Activated CD4-positive, alpha-beta T cell treated with anti-CD3 and anti-CD28 coated beads, Interleukin-2, amount 10 ng/mL, durations not matched to agents 24 days and 14 days (primary cell): ENCODE measurements around the gene TNFAIP8L3. TPM values are rescaled to one million over a fixed set of nuclear protein-coding genes. Genes with fewer than 3 reads are reported as not detected.
"Not testable (repeated sequence)": the region's sequence is repeated elsewhere in the genome, so short reads cannot be mapped to it uniquely, and the experiment has no call there.

Source experiments
- DNase-seq: peaks from one replicate; pipeline ENCODE4 v3.0.0; 2022
- H3K27ac Mint-ChIP-seq: one replicate; pipeline ENCODE4 v1.8.0; 2022; ENCODE audit warnings: mild to moderate bottlenecking, mixed read lengths
- H3K27me3 Mint-ChIP-seq: one replicate; pipeline ENCODE4 v1.8.0; 2022; ENCODE audit warnings: mixed read lengths
- H3K36me3 Mint-ChIP-seq: one replicate; pipeline ENCODE4 v1.8.0; 2022; ENCODE audit warnings: low read depth, mild to moderate bottlenecking, mixed read lengths
- H3K4me1 Mint-ChIP-seq: one replicate; pipeline ENCODE4 v1.8.0; 2021; ENCODE audit warnings: mixed read lengths
- H3K4me3 Mint-ChIP-seq: one replicate; pipeline ENCODE4 v1.8.0; 2022; ENCODE audit warnings: mild to moderate bottlenecking, moderate library complexity, mixed read lengths
- H3K9me3 Mint-ChIP-seq: one replicate; pipeline ENCODE4 v1.8.0; 2021; ENCODE audit warnings: mixed read lengths
- intact Hi-C: fragments of 100-400 bp; cut with micrococcal nuclease; formaldehyde crosslinking; loops from one replicate; pipeline ENCODE4 v1.15.1; 2023
- total RNA-seq: library from RNA; stranded (reverse); gene quantifications from 2 replicates; pipeline ENCODE4 v1.2.3, GENCODE V29; 2022

TNFAIP8L3 gene
- 0.52 and 0.77 TPM in 2 replicates for total RNA-seq

DNA sequence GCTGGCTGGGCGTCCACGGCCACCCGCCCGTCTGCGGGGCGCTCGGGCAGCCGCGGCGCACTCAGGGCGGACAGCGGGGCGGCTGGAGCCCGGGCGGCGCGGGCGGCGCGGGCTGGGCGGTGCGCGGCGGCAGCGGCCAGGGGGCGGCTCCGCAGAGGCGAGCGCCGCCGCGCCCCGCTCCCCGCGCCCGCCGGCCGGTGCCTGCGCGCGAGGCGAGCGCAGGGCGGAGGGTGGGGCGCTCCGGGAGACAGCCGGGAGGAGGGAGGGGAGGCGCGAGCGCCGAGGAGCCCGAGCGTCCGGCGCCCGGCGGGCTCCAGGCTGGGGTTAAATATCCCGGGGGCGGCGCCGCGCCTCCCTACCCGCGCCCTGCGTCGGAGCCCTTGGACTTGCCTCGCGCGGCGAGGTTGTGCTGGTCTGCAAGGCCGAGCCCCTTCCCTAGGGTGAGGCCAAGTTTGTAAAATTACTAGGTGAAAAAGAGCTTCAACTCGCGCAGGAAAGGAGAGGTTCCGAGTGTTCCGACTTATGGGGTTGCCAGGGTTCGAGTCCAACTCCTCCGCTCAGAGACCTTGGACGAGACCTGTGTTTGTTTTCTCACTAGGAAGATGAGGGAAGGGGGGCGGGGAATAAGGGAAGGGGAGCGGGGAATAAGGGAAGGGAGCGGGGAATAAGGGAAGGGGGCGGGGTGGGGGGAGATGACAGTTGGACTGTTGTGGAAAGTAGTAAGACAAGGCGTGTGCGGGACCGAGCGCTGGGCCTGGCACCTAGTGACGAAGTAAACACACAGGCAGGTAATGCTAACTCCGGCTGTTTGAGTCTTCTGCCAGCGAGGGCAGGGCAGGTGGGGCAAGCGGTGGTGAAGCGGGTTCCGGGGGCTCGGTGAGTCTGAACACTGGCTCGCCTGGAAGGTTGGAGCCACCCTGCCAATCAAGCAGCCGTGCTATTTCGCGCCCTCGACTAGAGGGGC, at the start of gene TNFAIP8L3:
Gene TNFAIP8L3, minus strand, starts transcription at position 301 of the 964 bp plus-strand sequence. CDS start 311 bp downstream, outside the sequence.
- Mint-ChIP-seq H3K36me3 (no peaks in the 10 kb centered on the region), H3K27me3 (peaks cover 82% of the 10 kb centered on the region), H3K9me3 (no peaks in the 10 kb centered on the region), H3K4me1 (peaks cover 12% of the 10 kb centered on the region), H3K27ac (no peak within 1 kb of the TSS), H3K4me3 (peak within 1 kb of the TSS; percentile 77)
- intact Hi-C loops: no loop called here
- peak; percentile 58 for DNase-seq

DNA sequence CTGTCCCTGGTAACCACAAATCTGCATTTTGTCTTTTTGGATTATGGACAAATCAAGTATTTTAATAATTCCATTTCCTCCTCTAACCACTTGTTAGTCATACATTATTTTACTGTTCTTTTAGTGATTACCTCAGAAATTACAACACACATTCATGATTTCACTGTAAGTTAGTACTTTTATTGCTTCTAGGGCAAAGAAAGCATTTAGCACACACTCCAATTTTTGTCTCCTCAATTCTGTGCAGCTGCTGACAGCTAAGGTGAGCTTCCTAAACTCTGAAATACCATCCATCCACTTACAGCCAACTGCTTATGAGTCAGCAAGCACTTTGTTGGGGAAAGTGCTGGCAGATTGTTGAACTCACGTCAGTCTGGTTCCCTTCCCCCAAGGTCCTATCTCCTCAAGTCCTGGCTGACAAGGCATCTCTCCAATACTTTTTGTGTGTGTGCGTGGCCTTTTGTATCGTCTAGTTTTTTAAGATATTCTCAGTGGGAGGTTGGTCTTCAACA, 49.4 kb upstream of the TNFAIP8L3 start:
- Mint-ChIP-seq H3K4me1 (no peaks in the 10 kb centered on the region), H3K27ac (no peak overlapping the region), H3K36me3 (no peaks in the 10 kb centered on the region), H3K27me3 (peaks cover 21% of the 10 kb centered on the region), H3K4me3 (no peak overlapping the region), H3K9me3 (no peaks in the 10 kb centered on the region)
- no peak for DNase-seq
- intact Hi-C loops: no loop called here

DNA sequence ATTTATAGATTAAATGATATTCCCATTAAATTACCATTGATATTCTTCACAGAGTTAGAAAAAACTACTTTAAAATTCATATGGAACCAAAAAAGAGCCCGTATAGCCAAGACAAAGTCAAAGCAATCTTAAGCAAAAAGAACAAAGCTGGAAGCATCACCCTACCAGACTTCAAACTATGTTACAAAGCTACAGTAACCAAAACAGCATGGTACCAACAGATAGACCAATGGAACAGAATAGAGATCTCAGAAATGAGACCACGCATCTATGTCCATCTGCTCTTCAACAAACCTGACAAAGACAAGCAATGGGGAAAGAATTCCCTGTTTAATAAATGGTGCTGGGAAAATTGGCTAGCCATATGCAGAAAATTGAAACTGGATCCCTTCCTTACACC, 45.6 kb upstream of the TNFAIP8L3 start:
- intact Hi-C loops: not testable (repeated sequence)

DNA sequence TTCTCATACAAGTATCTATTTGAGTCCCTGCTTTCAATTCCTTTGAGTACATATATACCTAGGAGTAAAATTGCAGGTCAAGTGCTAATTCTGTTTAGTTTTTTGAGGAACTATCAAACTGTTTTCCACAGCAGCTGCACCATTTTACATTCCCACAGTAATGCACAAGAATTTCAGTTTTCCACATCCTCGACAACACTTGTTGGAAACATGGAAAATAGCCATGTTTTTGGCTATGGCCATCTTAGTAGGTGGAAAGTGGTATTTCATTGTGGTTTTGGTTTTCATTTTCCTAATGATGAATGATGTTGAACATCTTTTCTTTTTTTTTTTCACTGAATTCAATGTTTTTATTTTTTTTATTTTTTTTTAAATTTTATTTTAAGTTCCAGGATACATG, 44.4 kb upstream of the TNFAIP8L3 start:
- Mint-ChIP-seq H3K4me1 (no peaks in the 10 kb centered on the region), H3K27ac (no peak overlapping the region), H3K36me3 (no peaks in the 10 kb centered on the region), H3K27me3 (peaks cover 18% of the 10 kb centered on the region), H3K9me3 (no peaks in the 10 kb centered on the region), H3K4me3 (no peak overlapping the region)
- intact Hi-C loops: no loop called here
- DNase-seq: no peak

More for the DNA sequence above, 45.6 kb upstream of the TNFAIP8L3 start:
- DNase-seq, H3K9me3 Mint-ChIP-seq, H3K36me3 Mint-ChIP-seq, H3K4me3 Mint-ChIP-seq, H3K4me1 Mint-ChIP-seq, H3K27ac Mint-ChIP-seq: not testable (repeated sequence)
- H3K27me3 Mint-ChIP-seq: peaks cover 20% of the 10 kb centered on the region

DNA sequence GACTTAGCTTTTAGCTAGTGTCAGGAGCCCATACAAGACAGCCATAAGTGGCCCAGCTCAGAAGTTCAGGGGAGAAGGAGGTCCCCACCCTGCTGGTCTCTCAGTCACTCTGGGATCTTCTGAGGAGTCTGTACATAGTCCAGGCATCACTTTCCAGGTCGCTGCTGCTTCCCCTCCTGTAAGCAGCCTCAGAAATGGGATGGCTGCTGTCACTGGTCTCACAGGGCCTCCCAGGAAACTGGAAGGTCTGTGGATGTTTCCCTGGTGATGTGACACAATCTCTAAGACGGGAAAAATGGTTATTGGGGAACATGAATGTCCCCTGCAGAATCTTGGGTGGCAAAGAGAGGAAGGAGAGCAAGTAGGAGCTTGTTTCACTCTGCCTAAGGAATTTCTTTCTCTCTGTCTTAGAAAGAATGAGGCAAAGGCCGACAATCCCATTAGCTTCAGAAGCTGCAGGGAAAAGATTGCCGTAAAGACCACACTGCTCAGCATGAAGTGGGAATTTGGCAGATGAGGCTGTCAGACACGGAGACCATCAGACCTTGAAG, 43.2 kb upstream of the TNFAIP8L3 start:
- intact Hi-C loops: no loop called here
- no peak for DNase-seq
- no peaks in the 10 kb centered on the region for H3K4me1 Mint-ChIP-seq
- H3K36me3 Mint-ChIP-seq: no peaks in the 10 kb centered on the region
- no peak overlapping the region for H3K4me3 Mint-ChIP-seq
- peaks cover 15% of the 10 kb centered on the region for H3K27me3 Mint-ChIP-seq
- no peaks in the 10 kb centered on the region for H3K9me3 Mint-ChIP-seq
- H3K27ac Mint-ChIP-seq: no peak overlapping the region

DNA sequence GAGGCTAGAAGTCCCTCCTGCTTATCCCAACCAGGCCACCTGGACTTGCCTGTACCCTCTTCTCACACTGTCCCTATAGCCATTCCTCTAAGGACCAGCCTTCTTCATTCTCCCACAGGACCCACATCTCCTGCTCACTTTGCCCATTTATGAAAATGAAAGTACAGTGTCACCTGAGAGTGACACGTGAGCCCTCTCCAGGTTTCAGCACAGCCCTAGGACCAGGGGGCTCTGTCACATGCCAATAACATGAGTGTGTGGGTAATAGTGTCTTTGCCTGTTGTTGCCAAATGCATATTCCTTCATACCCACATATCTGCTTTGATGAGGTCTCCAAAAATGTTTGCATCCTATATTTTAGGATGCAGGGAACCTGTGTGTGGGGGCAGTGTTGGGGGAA, 42.3 kb upstream of the TNFAIP8L3 start:
- H3K27ac Mint-ChIP-seq: no peak overlapping the region
- H3K27me3 Mint-ChIP-seq: peaks cover 13% of the 10 kb centered on the region
- no peak for DNase-seq
- H3K4me1 Mint-ChIP-seq: no peaks in the 10 kb centered on the region
- H3K36me3 Mint-ChIP-seq: no peaks in the 10 kb centered on the region
- no peak overlapping the region for H3K4me3 Mint-ChIP-seq
- no peaks in the 10 kb centered on the region for H3K9me3 Mint-ChIP-seq
- intact Hi-C loops: no loop called here

DNA sequence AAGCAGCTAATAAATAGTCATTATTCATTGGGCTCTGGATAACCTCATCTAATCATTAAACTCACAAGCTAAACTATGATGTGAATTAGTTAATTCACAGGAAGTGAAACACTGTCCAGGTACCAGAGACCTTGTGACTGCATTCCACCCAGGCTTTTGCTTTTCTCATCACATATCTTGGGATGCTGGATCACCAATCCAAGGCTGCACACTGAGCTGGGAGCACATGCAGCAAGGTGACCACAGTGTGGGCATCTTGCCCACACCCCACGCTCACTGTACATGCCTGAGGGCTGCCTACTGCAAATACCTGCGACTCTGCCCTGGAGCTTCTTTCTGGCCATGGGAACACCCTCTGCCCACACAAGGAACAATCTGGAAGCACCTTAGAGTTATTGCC, 40.6 kb upstream of the TNFAIP8L3 start:
- Mint-ChIP-seq H3K9me3 (no peaks in the 10 kb centered on the region), H3K27ac (no peak overlapping the region), H3K4me1 (no peaks in the 10 kb centered on the region), H3K27me3 (peaks cover 8% of the 10 kb centered on the region), H3K36me3 (no peaks in the 10 kb centered on the region), H3K4me3 (no peak overlapping the region)
- no peak for DNase-seq
- intact Hi-C loops: no loop called here

DNA sequence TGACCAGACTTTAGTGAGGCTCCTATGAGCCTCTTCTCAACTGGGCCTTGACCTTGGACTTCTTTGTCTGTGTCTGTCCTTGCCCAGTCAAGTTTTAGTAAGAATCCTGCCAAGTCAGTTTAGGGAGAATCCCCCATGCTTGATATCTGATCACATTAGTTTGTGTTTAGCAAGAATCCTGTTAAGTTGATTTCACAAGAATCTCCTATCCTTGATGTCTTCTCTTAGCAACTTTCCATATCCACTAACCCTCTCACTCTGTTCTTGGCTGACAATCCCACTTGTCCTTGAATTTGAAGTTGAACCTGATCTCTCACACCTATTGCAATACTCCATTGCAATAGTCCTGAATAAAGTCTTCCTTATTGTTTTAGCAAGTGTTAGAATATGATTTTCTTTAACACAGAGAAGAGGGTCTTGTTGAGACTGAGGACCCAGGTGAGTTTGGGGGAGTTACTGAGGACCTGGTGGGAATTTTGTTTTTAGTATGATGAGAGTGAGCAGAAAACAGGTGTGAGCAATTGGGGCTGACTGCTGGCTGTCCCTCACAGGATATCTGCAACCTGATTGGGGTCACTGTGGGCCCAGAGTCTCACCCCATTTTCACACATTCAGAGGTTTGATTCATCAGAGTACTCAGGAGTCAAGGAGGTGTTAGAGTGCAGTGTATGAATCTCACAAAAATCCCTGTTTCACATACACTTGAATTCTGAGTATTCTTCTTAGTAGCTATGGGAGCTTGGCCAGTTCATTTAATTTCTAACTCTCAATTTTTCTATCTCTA, 39.9 kb upstream of the TNFAIP8L3 start:
- Mint-ChIP-seq H3K36me3 (no peaks in the 10 kb centered on the region), H3K27me3 (peaks cover 10% of the 10 kb centered on the region), H3K4me3 (no peak overlapping the region), H3K9me3 (no peaks in the 10 kb centered on the region), H3K27ac (no peak overlapping the region), H3K4me1 (no peaks in the 10 kb centered on the region)
- intact Hi-C loops: no loop called here
- no peak for DNase-seq

DNA sequence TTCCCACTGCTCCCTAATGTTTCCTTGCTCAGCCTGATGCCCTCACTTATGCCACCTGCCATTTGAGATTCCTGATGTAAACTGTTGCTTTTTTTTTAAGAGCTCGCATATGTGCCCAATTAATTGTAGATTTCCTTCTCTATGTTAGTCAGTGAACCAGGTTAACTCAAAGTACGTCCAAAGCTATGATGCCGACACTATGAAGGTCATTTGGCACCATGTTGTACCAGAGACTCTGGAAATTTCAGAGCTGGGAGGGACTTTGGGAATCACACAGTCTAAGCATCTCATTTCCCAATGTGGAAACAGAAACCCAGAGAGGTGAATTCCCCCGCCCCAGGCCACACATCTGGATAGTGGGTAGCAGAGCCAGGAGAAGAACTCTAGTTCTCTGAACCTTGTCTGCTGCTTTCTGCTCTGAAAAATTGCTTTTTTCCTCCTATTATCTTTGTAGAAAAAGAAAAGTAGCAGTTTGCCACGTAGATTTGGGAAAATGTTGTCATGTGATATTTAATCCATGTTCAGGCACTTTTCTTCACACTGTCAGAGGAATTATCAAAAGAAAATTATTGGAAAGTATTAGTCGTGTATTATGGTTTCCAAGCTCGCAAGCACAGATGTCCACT, 38.5 kb upstream of the TNFAIP8L3 start:
- intact Hi-C loops: no loop called here
- no peak overlapping the region for H3K27ac Mint-ChIP-seq

DNA sequence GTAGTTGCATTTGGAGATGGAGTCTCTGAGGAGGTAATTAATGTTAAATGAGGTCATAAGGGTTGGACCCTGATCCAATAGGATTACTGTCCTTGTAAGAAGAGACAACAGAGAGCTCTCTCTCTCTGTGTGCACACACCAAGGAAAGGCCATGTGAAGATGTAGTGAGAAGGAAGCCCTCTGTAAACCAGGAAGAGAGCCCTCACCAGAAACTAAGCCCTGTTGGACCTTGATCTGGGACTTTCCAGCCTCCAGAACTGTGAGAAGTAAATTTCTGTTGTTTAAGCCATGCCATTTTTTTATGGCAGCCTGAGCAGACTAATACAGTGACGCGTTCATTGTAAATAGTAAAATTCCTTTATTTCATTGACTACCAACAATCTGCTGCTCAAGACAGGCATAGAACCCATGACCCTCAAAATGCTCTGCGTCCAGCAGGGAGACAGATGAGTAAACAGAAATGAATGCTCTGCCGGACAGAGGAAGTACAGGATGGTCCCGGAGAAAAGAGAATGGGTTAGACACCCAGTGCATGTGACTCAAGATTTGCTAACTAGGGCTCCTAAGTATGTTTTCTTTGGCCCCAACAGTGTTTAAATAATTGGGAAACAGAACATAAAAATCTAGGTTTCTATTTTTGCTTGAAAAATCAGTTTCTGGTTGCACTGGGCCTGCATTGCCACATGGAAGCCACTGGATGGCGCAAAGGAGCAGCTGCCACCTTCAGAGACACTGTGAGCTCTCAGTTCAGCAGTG, 37.9 kb upstream of the TNFAIP8L3 start:
- H3K36me3 Mint-ChIP-seq: no peaks in the 10 kb centered on the region
- no peak overlapping the region for H3K4me3 Mint-ChIP-seq
- intact Hi-C loops: no loop called here
- H3K4me1 Mint-ChIP-seq: no peaks in the 10 kb centered on the region
- no peak overlapping the region for H3K27ac Mint-ChIP-seq
- DNase-seq: no peak
- no peaks in the 10 kb centered on the region for H3K9me3 Mint-ChIP-seq
- peaks cover 8% of the 10 kb centered on the region for H3K27me3 Mint-ChIP-seq

More for the DNA sequence above, 38.5 kb upstream of the TNFAIP8L3 start:
- no peaks in the 10 kb centered on the region for H3K9me3 Mint-ChIP-seq
- H3K27me3 Mint-ChIP-seq: peaks cover 7% of the 10 kb centered on the region
- H3K36me3 Mint-ChIP-seq: no peaks in the 10 kb centered on the region
- no peak overlapping the region for H3K4me3 Mint-ChIP-seq
- no peaks in the 10 kb centered on the region for H3K4me1 Mint-ChIP-seq
- no peak for DNase-seq

DNA sequence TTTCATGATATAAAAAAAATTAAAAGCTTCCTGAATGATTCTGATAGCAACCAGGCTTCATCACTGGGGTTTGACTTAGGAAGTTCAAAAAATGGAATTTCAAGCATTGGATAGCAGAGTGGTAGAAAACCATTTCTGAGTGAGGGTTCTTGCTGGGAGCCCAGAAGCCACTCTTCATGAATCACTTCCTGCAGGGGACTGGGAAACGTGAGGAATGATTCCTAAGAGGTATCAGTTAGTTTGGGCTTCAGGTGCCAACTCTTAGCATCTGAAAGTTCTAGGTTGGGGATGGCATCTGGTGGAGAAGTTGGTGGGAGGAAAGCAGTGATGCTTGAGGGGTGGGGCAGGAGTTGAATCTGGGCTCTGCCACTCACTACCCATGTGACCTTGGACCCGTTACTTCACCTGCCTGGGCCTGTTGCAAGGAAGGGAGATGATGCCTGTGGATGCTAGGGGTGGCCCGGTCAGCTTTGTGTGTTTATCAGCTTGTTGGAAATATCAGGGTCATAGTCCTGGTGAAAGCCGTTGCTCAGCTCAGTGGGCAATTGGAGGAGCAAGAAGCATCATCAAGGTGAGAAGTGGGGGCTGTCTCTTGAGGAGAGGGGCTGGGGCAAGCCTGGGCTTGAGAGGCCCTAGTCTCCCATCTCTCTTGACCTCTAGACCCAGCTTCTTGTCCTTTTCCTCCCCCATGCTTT, 37.0 kb upstream of the TNFAIP8L3 start:
- Mint-ChIP-seq H3K27me3 (peaks cover 12% of the 10 kb centered on the region), H3K4me1 (peaks cover 2% of the 10 kb centered on the region), H3K36me3 (no peaks in the 10 kb centered on the region), H3K4me3 (no peak overlapping the region), H3K9me3 (no peaks in the 10 kb centered on the region), H3K27ac (no peak overlapping the region)
- intact Hi-C loops: no loop called here
- DNase-seq: no peak

DNA sequence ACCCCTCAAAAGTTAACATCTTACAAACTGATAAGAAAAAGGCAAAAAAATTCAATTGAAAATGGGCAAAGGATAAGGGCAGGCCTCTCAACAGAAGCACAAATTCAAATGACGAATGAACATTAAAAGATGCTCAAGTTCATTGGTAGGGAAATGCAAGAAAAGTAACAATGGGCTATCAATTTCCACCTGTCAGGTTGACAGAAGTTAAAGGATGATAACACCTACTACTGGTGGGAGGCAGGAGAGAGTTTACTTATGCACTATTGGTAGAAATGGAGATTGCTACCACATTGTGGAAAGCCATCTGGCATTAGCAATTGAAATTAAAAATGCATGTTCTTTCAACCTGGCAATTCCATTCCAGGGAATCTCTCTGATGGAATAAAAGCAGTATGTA, 35.6 kb upstream of the TNFAIP8L3 start:
- no peak for DNase-seq
- H3K27ac Mint-ChIP-seq: no peak overlapping the region
- no peak overlapping the region for H3K4me3 Mint-ChIP-seq
- peaks cover 4% of the 10 kb centered on the region for H3K4me1 Mint-ChIP-seq
- H3K27me3 Mint-ChIP-seq: peaks cover 20% of the 10 kb centered on the region
- intact Hi-C loops: no loop called here
- no peaks in the 10 kb centered on the region for H3K9me3 Mint-ChIP-seq
- no peaks in the 10 kb centered on the region for H3K36me3 Mint-ChIP-seq
